ENCODE measurements around the gene UAP1.

- TF ChIP-seq TAF1 (IDR thresholded peaks at IDR 0.05; ENCODE audit: low read depth) (no peak), EZH2 (IDR thresholded peaks at IDR 0.05; ENCODE audit: borderline replicate concordance, insufficient read depth, low read length, poor library complexity, severe bottlenecking) (no peak), EP300 (conservative IDR thresholded peaks at IDR 0.05; ENCODE audit: poor library complexity, severe bottlenecking) (no peak), POLR2AphosphoS5 (IDR thresholded peaks at IDR 0.05) (no peak), RAD21 (conservative IDR thresholded peaks at IDR 0.05) (no peak)
- TF ChIP-seq, protein P1, sequence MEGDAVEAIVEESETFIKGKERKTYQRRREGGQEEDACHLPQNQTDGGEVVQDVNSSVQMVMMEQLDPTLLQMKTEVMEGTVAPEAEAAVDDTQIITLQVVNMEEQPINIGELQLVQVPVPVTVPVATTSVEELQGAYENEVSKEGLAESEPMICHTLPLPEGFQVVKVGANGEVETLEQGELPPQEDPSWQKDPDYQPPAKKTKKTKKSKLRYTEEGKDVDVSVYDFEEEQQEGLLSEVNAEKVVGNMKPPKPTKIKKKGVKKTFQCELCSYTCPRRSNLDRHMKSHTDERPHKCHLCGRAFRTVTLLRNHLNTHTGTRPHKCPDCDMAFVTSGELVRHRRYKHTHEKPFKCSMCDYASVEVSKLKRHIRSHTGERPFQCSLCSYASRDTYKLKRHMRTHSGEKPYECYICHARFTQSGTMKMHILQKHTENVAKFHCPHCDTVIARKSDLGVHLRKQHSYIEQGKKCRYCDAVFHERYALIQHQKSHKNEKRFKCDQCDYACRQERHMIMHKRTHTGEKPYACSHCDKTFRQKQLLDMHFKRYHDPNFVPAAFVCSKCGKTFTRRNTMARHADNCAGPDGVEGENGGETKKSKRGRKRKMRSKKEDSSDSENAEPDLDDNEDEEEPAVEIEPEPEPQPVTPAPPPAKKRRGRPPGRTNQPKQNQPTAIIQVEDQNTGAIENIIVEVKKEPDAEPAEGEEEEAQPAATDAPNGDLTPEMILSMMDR (IDR thresholded peaks at IDR 0.05; ENCODE audit: poor library complexity, severe bottlenecking) = no peak
Measured at GRCh38 chr1:162536511-162536910, 25.0 kb upstream of the UAP1 start.
